GM23338 (cell line): ENCODE results near the gene UBE2J1. TPM values are rescaled to one million over a fixed set of nuclear protein-coding genes. Genes with fewer than 3 reads are reported as not detected.

Source experiments
- ATAC-seq: fragments of 200-7000 bp; cut with Tn5 transposase; 3 replicates; pipeline ENCODE4 v1.9.1; 2020
- DNase-seq: peaks from one replicate; pipeline ENCODE4 v3.0.0-alpha.2; 2015; ENCODE audit warnings: low spot score
- H2AFZ ChIP-seq: fragments of 200-600 bp; sonication (generic); 2 replicates; pipeline ENCODE4 v1.8.0; 2016; ENCODE audit warnings: antibody characterized with exemption, mild to moderate bottlenecking, moderate library complexity
- H3F3A ChIP-seq: fragments of 200-600 bp; sonication (generic); replicated peaks from 2 replicates; pipeline ENCODE4 v1.8.0; 2017; ENCODE audit warnings: antibody characterized with exemption, mixed run types, low read depth
- H3K27ac ChIP-seq: fragments of 200-600 bp; sonication (generic); 2 replicates; pipeline ENCODE4 v1.6.1; 2016; ENCODE audit warnings: low read depth
- H3K27me3 ChIP-seq: fragments of 200-600 bp; sonication (generic); 2 replicates; pipeline ENCODE4 v1.8.0; 2016; ENCODE audit warnings: mild to moderate bottlenecking, mixed run types, moderate library complexity; ENCODE audit not compliant: insufficient read depth
- H3K36me3 ChIP-seq: fragments of 200-600 bp; sonication (generic); 2 replicates; pipeline ENCODE4 v1.8.0; 2016; ENCODE audit warnings: mild to moderate bottlenecking; ENCODE audit not compliant: insufficient read depth
- H3K4me1 ChIP-seq: fragments of 200-600 bp; sonication (generic); 2 replicates; pipeline ENCODE4 v1.8.0; 2016; ENCODE audit warnings: mild to moderate bottlenecking, moderate library complexity; ENCODE audit not compliant: insufficient read depth
- H3K4me2 ChIP-seq: fragments of 200-600 bp; sonication (generic); 2 replicates; pipeline ENCODE4 v1.7.1; 2017; ENCODE audit warnings: mixed run types
- H3K4me3 ChIP-seq: fragments of 200-600 bp; sonication (generic); 2 replicates; pipeline ENCODE4 v1.6.1; 2016; ENCODE audit warnings: mixed run types
- H3K79me2 ChIP-seq: fragments of 200-600 bp; sonication (generic); replicated peaks from 2 replicates; pipeline ENCODE4 v1.8.0; 2017; ENCODE audit warnings: mild to moderate bottlenecking; ENCODE audit not compliant: insufficient read depth
- H3K9me2 ChIP-seq: fragments of 200-600 bp; sonication (generic); 2 replicates; pipeline ENCODE4 v1.8.0; 2017; ENCODE audit not compliant: insufficient read depth
- H4K20me1 ChIP-seq: fragments of 200-600 bp; sonication (generic); replicated peaks from 2 replicates; pipeline ENCODE4 v1.8.0; 2017; ENCODE audit warnings: mild to moderate bottlenecking; ENCODE audit not compliant: insufficient read depth
- H3K27ac Mint-ChIP-seq: 2 replicates; pipeline ENCODE4 v1.8.0; 2020; ENCODE audit warnings: inconsistent platforms, mild to moderate bottlenecking, moderate library complexity, mixed read lengths
- H3K27me3 Mint-ChIP-seq: 3 replicates; pipeline ENCODE4 v1.8.0; 2022; ENCODE audit warnings: low read depth, mild to moderate bottlenecking, moderate library complexity, mixed read lengths, inconsistent platforms; ENCODE audit not compliant: insufficient read depth, poor library complexity
- H3K36me3 Mint-ChIP-seq: 3 replicates; pipeline ENCODE4 v1.8.0; 2021; ENCODE audit warnings: low read depth, mild to moderate bottlenecking, inconsistent platforms, moderate library complexity, mixed read lengths
- H3K4me1 Mint-ChIP-seq: 3 replicates; pipeline ENCODE4 v1.8.0; 2020; ENCODE audit warnings: mild to moderate bottlenecking, inconsistent platforms, mixed read lengths
- H3K4me3 Mint-ChIP-seq: 3 replicates; pipeline ENCODE4 v1.8.0; 2021; ENCODE audit warnings: moderate library complexity, mild to moderate bottlenecking, inconsistent platforms, mixed read lengths
- H3K9me3 Mint-ChIP-seq: 3 replicates; pipeline ENCODE4 v1.8.0; 2020; ENCODE audit warnings: moderate library complexity, mild to moderate bottlenecking, inconsistent platforms, mixed read lengths
- CTCF ChIP-seq, 2 experiments: fragments of 200-600 bp in 1 of 2; sonication (generic) in 1 of 2; conservative IDR thresholded peaks; 2 replicates each; pipeline versions ENCODE4 v1.5.1 to v1.6.1; 2016 to 2017; ENCODE audit warnings: antibody characterized with exemption in 2 of 2, low read depth in 2 of 2, mild to moderate bottlenecking in 2 of 2, moderate library complexity in 1 of 2
- JUNB ChIP-seq: IDR thresholded peaks from one replicate; pipeline ENCODE4 v1.6.1; 2016; ENCODE audit warnings: antibody characterized with exemption; ENCODE audit not compliant: unreplicated experiment
- REST ChIP-seq: IDR thresholded peaks from one replicate; pipeline ENCODE4 v1.6.1; 2018; ENCODE audit warnings: antibody characterized with exemption; ENCODE audit not compliant: unreplicated experiment
- STAT1 ChIP-seq: IDR thresholded peaks from one replicate; pipeline ENCODE4 v1.6.1; 2016; ENCODE audit warnings: antibody characterized with exemption; ENCODE audit not compliant: unreplicated experiment
- ZNF331 ChIP-seq: fragments of 250-450 bp; sonication (Bioruptor Pico); IDR thresholded peaks from 2 replicates; pipeline ENCODE4 v1.5.0; 2020; ENCODE audit warnings: low read depth, mild to moderate bottlenecking, moderate library complexity
- polyA plus RNA-seq: library from polyadenylated mRNA; unstranded; fragments of >200 nt; fragmentation: Nextera tagmentation; extraction: Ambion mirVana; gene quantifications from 2 replicates; pipeline ENCODE4 v1.2.1, GENCODE V29; 2016
- total RNA-seq: library from RNA; depleted of rRNA; stranded (reverse); fragments of >200 nt; shearing (Covaris generic); gene quantifications from 2 replicates; pipeline ENCODE4 v1.2.3, GENCODE V29; 2014
- TF ChIP-seq, protein P1 (sequence below): fragments of 250-450 bp; sonication (Bioruptor Pico); IDR thresholded peaks from 2 replicates; pipeline ENCODE4 v1.5.0; 2020; ENCODE audit warnings: mild to moderate bottlenecking, moderate library complexity

Gene UBE2J1
- total and polyA plus RNA-seq, 2 experiments from 2014 or later: 7.5 to 13.1 TPM

DNA sequence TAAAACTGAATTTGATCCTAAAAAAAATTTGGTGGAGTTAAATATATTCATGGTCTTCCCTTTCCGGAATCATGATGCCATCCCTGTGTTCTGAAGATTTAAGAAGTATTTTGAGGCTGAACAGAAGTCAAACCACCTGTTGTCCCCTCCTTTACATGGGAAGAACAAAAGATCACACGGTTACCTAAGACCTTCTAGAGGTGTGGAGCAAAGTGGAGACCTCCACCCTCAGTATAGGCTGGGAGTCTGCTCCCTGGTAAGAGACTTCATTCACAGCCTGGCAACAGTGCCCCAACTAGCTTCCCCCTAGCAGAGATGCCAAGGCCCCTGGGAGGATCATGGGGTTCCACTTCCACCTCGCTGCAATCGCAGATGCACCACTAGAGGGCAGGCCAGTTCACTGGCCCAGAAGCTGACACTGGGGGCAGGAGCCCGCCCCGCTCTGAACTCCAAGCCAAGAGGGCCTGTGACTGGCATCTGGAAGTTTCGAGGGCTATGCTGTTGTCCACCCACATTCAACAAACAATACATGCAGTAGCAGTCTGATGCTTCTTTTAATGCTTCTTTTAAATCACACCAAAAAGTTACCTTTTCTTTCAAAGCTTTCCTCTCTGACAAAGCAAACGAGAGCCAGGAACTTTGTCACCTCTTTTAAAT is 19.5 kb upstream of the UBE2J1 start (continued):
- TF ChIP-seq, protein P1, sequence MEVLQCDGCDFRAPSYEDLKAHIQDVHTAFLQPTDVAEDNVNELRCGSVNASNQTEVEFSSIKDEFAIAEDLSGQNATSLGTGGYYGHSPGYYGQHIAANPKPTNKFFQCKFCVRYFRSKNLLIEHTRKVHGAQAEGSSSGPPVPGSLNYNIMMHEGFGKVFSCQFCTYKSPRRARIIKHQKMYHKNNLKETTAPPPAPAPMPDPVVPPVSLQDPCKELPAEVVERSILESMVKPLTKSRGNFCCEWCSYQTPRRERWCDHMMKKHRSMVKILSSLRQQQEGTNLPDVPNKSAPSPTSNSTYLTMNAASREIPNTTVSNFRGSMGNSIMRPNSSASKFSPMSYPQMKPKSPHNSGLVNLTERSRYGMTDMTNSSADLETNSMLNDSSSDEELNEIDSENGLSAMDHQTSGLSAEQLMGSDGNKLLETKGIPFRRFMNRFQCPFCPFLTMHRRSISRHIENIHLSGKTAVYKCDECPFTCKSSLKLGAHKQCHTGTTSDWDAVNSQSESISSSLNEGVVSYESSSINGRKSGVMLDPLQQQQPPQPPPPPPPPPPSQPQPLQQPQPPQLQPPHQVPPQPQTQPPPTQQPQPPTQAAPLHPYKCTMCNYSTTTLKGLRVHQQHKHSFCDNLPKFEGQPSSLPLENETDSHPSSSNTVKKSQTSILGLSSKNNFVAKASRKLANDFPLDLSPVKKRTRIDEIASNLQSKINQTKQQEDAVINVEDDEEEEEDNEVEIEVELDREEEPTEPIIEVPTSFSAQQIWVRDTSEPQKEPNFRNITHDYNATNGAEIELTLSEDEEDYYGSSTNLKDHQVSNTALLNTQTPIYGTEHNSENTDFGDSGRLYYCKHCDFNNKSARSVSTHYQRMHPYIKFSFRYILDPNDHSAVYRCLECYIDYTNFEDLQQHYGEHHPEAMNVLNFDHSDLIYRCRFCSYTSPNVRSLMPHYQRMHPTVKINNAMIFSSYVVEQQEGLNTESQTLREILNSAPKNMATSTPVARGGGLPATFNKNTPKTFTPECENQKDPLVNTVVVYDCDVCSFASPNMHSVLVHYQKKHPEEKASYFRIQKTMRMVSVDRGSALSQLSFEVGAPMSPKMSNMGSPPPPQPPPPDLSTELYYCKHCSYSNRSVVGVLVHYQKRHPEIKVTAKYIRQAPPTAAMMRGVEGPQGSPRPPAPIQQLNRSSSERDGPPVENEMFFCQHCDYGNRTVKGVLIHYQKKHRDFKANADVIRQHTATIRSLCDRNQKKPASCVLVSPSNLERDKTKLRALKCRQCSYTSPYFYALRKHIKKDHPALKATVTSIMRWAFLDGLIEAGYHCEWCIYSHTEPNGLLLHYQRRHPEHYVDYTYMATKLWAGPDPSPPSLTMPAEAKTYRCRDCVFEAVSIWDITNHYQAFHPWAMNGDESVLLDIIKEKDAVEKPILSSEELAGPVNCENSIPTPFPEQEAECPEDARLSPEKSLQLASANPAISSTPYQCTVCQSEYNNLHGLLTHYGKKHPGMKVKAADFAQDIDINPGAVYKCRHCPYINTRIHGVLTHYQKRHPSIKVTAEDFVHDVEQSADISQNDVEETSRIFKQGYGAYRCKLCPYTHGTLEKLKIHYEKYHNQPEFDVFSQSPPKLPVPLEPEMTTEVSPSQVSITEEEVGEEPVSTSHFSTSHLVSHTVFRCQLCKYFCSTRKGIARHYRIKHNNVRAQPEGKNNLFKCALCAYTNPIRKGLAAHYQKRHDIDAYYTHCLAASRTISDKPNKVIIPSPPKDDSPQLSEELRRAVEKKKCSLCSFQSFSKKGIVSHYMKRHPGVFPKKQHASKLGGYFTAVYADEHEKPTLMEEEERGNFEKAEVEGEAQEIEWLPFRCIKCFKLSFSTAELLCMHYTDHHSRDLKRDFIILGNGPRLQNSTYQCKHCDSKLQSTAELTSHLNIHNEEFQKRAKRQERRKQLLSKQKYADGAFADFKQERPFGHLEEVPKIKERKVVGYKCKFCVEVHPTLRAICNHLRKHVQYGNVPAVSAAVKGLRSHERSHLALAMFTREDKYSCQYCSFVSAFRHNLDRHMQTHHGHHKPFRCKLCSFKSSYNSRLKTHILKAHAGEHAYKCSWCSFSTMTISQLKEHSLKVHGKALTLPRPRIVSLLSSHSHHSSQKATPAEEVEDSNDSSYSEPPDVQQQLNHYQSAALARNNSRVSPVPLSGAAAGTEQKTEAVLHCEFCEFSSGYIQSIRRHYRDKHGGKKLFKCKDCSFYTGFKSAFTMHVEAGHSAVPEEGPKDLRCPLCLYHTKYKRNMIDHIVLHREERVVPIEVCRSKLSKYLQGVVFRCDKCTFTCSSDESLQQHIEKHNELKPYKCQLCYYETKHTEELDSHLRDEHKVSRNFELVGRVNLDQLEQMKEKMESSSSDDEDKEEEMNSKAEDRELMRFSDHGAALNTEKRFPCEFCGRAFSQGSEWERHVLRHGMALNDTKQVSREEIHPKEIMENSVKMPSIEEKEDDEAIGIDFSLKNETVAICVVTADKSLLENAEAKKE (CRISPR knock-in tag): no peak

GRCh38 chr6:89368999-89369398 is 16.5 kb upstream of the UBE2J1 start:
- H2AFZ ChIP-seq: no peak overlapping the region
- ATAC-seq (peak; percentile 78), DNase-seq (peak; percentile 70)
- H3K27ac Mint-ChIP-seq: no peak overlapping the region
- H3K4me3 Mint-ChIP-seq: no peak overlapping the region
- no peaks in the 10 kb centered on the region for H3K27me3 Mint-ChIP-seq
- H3K79me2 ChIP-seq: no peaks in the 10 kb centered on the region
- no peaks in the 10 kb centered on the region for H3K27me3 ChIP-seq
- H3K4me1 Mint-ChIP-seq: peaks cover 7% of the 10 kb centered on the region; the same call in 2 of the 3 replicates
- no peak overlapping the region for H3K27ac ChIP-seq
- no peaks in the 10 kb centered on the region; the same call in 2 of the 3 replicates for H3K9me3 Mint-ChIP-seq
- no peaks in the 10 kb centered on the region for H3K36me3 Mint-ChIP-seq
- no peak overlapping the region for H3K4me2 ChIP-seq
- no peaks in the 10 kb centered on the region for H3K4me1 ChIP-seq
- TF ChIP-seq JUNB: no peak
- TF ChIP-seq CTCF (conservative IDR thresholded peaks at IDR 0.05; ENCODE audit: low read depth in 2 of 2): peak; percentile 44 to 68
- no peak for TF ChIP-seq ZNF331 (CRISPR knock-in tag)
- no peak for TF ChIP-seq STAT1
- no peak for TF ChIP-seq REST
- H3K9me2 ChIP-seq: no peaks in the 10 kb centered on the region
- no peaks in the 10 kb centered on the region for H3K36me3 ChIP-seq
- no peak overlapping the region for H3K4me3 ChIP-seq
- H3F3A ChIP-seq: no peaks in the 10 kb centered on the region
- no peaks in the 10 kb centered on the region for H4K20me1 ChIP-seq
